NCI-H2029 treated with DMSO at 0.1 percent for 48 hours (cell line): ENCODE measurements around the gene SPEG.

Source experiments
- DNase-seq: peaks from one replicate; lab custom pipeline; 2025; lab: John Stamatoyannopoulos, UW

Gene SPEG

DNA sequence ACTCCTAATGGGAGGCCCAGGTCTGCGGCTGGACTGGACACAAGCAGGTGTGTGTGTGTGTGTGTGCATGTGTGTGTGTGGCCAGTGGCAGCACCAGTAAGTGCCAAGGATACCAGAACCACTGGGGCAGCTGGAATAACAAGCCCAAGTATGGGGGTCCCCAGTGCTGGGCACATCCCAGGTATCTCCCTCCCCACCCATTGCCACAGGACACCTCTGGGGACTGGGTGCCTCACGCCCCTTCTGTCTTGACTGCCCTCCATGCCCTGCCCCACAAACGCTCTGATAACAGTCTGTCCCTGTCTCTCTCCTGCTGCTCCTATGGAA lies 9.0 kb downstream of the SPEG start:
- DNase-seq, result no peak

DNA sequence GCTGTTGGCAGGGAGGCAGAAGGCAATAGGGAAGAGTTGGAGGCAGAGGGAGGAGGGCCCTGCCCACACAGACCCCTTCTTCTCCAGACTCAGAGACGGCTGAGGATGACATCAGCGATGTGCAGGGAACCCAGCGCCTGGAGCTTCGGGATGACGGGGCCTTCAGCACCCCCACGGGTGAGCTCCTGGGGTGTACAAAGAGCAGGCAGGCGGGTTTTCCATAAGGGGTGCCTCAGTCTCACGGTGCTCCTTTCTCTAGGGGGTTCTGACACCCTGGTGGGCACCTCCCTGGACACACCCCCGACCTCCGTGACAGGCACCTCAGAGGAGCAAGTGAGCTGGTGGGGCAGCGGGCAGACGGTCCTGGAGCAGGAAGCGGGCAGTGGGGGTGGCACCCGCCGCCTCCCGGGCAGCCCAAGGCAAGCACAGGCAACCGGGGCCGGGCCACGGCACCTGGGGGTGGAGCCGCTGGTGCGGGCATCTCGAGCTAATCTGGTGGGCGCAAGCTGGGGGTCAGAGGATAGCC lies 10.0 kb downstream of the SPEG start:
- DNase-seq, result no peak

DNA sequence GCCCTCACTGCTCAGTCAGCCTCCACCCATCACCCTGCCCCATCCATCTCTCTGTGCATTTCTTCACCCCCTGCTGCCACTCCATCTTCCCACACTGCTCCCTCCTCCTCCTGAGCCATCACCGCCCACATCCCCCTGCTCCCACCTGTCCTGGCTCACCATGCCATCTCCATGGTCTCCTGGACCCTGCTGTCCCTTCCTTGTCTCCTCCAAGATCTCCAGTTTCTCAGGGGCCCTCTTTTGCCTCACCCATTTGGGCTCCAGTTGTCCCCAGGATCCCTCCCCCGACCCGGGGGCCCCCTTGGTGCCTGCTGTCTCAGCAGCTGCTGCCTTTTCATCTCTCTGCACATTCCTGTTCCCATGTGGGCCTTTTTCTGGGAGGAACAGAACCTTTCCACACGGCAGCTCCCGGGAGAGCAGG lies 10.6 kb downstream of the SPEG start:
- DNase-seq, result no peak

DNA sequence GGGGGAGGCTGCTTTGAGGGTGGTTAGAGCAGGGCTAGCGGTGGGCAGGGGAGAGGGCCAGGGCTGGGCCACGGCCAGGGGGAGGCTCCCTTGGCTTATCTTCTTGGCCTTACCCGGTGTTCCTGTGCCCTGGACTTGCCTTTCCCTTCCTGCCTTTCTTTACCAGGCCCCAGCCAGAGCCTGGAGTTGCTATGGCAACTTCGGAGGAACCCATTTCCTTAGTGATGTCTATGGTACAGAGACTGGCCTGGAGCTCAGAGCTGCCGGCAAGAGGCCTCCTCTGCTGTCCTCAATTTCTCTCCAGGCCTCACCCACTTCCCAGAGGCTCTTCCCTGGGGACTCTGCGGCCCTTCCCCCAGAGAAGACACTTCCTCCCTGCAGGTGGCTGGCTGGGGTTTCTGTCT lies 11.5 kb downstream of the SPEG start:
- DNase-seq, result no peak

DNA sequence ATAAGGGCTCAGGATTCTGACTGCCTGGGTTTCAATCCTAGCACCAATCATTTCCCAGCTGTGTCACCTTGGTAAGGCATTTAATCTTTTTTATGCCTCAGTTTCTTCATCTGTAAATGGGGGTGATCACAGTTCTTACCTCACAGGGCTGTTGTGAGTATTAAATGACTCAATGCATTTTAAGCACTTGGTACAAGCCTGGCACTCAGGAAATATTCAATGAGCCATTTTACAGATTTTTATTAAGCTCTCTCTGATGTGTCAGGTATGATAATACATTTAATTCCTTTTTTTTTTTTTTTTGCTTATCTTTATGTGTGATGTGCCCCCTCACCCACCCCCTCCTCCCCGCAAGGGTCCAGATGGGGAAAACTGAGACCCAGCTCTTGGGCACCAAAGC lies 12.0 kb downstream of the SPEG start:
- DNase-seq, result no peak

DNA sequence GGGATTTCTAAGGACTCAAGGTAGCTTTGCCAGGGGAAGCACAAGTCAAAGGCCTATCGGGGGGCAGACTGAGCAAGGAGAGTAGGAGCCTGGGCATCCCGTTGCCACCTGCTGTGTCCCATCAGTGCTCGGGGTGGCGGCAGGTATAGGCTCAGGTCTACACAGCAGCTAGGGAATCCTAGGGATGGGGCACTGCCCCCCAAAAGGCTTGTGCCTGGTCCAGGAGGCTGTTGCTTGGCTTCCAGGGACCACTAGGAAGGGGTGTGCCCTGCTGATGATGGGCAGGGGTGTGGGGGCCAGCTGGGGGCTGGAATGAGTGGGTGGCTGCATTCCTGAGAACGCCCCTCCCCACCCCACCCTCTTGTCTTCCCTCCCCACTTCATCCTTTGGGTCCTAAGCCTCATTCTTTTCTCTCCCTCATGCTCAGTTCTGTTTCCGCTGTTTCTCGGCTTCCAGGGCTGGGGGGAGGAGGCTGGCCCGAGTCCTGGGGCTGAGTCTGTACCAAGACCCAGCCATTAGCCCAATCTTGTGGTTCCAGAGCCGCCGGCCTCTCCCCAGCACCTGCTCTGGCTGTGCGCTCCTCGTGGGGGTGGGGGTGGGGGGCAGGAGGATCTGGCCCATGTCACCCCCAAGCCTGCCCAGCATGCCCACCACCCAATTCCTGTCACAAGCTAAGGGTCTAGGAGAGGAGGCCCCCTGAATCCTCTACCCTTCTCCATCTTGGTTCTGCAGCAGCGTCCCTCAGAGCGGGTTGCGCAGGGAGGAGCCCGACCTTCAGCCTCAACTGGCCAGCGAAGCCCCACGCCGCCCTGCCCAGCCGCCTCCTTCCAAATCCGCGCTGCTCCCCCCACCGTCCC lies 12.8 kb downstream of the SPEG start:
- DNase-seq, result no peak

DNA sequence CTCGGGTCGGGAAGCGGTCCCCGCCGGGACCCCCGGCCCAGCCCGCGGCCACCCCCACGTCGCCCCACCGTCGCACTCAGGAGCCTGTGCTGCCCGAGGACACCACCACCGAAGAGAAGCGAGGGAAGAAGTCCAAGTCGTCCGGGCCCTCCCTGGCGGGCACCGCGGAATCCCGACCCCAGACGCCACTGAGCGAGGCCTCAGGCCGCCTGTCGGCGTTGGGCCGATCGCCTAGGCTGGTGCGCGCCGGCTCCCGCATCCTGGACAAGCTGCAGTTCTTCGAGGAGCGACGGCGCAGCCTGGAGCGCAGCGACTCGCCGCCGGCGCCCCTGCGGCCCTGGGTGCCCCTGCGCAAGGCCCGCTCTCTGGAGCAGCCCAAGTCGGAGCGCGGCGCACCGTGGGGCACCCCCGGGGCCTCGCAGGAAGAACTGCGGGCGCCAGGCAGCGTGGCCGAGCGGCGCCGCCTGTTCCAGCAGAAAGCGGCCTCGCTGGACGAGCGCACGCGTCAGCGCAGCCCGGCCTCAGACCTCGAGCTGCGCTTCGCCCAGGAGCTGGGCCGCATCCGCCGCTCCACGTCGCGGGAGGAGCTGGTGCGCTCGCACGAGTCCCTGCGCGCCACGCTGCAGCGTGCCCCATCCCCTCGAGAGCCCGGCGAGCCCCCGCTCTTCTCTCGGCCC lies 13.6 kb downstream of the SPEG start:
- DNase-seq, result no peak

DNA sequence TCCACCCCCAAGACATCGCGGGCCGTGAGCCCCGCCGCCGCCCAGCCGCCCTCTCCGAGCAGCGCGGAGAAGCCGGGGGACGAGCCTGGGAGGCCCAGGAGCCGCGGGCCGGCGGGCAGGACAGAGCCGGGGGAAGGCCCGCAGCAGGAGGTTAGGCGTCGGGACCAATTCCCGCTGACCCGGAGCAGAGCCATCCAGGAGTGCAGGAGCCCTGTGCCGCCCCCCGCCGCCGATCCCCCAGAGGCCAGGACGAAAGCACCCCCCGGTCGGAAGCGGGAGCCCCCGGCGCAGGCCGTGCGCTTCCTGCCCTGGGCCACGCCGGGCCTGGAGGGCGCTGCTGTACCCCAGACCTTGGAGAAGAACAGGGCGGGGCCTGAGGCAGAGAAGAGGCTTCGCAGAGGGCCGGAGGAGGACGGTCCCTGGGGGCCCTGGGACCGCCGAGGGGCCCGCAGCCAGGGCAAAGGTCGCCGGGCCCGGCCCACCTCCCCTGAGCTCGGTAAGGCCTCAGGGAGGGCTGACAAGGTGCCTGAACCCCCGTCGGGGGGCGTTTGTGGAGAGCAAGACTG lies 14.2 kb downstream of the SPEG start:
- DNase-seq, result no peak

DNA sequence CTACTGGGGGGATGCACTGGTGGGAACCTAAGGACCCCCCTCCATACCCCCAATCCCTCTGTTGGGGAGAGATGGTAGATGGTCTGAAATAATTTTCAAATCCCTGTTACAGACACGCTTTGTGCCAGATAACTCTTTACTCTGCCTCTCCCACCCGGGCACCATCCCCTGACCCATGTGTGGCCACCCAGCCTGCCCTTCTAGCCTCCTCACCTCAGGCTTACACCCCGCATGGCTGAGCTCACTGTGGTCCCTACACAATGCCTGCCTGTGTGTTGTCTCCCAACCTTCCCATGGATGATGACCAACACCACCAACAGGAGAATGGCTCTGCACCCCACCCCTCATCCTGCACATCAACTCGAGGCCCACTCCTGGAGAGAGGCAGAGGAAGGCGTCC lies 15.0 kb downstream of the SPEG start:
- DNase-seq, result no peak

DNA sequence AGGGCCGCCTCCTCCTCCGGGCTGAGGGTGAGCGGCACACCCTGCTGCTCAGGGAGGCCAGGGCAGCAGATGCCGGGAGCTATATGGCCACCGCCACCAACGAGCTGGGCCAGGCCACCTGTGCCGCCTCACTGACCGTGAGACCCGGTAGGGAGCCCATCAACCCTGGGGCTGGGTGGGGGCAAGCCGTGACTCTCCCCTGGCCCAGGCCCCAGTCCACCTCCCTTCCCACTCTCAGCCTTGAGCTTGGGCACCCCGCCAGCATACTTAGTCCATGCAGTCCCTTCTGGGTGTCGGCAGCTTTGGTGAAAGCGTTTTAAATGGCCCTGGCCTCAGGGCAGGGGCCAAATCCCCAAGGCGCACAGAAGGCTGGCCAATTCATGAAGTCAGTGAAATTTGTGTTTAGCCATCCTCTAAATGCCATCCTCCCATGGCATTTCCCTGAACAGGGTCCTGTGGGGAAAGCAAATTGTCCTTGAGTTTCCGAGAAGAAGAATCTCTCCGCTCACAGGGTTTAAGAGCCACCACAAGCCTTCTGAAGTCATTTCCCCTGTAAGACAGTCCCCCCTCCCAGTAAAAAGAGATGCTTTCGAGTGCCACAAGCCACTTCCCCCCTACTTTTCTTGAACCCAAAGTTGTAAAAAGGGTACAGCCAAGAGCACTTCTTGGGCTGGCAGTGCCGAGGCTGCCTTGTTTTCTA lies 17.2 kb downstream of the SPEG start:
- no peak for DNase-seq

DNA sequence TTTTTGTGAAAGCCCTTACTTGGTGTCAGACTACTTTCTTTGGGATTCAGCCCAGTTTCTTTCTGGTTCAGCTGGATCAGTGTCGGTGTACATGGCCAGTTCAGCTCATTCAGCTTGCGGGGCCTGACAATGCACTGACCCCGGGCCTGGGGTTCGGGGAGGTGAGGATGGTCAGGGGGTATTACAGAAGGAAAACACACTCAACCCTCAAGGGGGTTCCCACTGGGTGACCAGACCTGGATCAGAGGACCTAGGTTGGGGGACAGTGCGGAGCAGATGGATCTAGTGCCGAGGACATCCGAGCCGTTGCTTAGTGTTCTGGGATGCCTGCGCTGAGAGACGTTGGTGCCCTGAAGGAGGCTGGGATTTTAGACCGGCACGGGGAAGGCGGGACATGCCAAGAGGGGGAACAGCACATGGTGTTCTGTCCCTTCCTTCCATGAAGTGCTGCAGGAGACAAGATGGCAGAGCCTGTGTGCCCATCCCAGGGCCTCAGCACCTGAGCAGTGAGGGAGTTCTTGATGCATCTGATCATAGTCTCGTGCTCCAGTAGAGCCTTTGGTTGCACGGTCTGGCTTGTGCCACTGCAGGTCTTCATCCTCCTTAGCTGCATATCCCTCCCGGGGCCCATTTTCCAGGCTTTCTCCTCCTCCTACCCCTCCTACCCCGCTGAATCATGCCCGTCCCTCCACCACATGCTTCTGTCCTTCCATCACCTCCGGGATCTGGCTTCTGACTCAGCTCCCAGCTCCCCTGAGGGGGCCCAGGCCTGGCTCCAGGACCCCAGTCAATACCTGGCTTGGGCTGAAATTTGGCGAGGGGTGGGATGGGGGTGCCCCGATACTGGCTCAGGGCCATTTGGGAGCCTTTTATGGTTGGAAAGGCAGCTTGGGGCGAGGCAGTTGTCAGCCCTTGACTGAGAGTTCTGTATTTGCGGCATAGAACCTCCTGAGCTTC lies 18.0 kb downstream of the SPEG start:
- no peak for DNase-seq

DNA sequence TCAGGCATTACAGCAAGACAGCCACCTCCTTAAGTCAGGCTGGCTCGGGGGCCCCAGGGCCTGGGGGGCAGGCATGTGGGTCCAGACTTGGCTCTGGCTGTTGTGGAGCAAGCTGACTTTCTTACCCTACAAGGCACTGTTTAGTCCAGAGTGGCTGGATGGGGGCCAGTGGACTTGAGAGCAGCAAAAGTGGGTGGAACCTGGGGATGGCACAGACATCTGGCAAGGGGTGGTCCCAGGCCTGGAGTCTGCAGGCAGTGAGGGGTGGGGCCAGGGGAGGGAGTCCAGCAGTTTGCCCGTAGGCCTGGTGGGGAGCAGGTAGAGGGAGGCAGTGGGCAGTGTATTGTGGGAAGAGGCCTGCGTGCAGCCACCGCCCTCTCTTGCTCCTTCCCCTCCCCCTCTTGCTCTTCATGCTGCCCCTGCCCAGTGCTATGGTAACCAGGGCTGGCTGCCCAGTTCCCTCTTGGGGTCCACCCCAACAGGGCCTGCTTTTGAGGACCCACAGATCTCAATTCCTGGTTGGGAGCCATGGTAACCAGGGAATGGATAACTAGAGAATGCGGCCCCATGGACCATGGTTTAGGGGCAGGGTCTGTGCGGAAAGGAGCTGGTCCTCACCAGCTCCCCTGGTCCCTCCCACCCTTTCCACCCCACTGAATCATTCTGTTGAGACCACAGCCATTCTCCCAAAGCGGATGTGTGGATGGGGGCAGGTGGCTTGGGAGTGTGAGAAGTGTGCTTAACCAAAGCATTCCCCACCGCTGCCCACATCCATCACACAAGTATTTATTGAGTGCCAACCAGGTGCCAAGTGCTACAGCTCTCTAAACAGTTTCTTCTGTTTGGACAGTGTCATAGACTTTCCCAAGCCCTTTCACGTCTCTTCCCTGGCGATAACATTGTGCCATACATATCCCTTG lies 19.3 kb downstream of the SPEG start:
- peak; percentile 38 for DNase-seq

DNA sequence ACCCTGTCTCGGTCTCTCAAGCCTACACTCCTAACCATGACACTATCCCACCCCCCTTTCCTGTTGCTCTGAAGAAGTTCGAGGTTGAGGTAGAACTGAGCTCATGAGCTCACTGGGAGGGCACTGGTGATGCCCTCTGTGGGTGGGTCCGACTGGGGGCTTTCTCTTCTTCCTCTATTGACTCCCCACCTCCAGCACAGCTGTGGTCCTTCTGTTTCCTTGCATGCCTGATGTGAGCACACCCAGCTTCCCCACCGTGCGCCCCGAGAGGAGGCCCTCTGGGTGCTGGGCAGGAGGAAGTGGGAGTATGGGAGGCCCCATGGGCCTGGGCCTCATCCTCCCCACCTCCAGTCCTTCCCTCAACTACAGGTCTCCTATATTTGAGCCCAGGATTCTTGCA lies 20.9 kb downstream of the SPEG start:
- DNase-seq, result no peak

DNA sequence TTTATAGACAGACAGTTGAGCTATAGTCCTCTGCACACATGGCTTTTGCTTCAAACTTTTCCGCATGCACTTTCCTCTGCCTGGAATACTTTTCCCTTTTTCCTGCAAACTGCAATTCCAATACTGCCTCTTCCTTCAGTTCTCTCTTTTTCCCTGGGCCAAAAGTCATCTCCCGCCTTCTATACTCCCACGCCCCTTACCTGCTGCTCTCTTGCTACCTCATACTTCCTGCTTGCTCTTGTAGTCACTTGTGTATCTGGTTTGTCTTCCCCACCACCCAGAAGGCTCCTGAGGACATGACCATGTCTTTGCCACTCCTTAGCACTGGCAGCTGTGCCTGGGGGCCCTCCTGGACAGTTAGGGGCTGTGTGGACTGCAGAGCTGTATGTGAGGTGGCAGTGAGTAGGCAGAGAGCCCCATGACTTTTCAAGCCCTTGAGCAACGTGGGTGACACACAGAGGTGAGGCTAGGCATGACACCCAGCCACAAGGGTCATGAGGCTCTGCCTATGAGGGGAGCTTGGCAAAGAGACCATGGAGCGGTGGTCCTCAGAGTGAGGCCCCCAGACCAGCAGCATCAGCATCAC lies 23.2 kb downstream of the SPEG start:
- DNase-seq, result no peak

DNA sequence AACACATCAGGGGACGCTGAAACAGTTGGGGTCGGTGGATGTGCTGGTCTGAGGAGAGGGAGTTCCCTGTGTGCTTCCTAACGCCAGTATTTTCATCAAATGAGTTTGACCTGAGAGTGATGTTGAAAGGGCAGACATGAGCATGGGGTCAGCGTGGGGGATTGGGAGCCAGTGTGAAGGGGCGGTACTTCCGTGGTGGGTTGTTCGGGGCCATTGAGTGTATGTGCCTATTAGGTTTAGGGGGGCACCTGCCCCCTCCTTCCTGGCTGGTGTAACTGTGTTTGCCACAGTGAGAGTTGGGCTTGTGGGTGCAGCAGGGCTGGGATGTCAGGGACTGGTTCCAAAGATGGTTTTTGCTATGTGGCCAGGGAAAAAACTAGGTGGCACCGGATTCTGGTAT lies 24.4 kb downstream of the SPEG start:
- no peak for DNase-seq

DNA sequence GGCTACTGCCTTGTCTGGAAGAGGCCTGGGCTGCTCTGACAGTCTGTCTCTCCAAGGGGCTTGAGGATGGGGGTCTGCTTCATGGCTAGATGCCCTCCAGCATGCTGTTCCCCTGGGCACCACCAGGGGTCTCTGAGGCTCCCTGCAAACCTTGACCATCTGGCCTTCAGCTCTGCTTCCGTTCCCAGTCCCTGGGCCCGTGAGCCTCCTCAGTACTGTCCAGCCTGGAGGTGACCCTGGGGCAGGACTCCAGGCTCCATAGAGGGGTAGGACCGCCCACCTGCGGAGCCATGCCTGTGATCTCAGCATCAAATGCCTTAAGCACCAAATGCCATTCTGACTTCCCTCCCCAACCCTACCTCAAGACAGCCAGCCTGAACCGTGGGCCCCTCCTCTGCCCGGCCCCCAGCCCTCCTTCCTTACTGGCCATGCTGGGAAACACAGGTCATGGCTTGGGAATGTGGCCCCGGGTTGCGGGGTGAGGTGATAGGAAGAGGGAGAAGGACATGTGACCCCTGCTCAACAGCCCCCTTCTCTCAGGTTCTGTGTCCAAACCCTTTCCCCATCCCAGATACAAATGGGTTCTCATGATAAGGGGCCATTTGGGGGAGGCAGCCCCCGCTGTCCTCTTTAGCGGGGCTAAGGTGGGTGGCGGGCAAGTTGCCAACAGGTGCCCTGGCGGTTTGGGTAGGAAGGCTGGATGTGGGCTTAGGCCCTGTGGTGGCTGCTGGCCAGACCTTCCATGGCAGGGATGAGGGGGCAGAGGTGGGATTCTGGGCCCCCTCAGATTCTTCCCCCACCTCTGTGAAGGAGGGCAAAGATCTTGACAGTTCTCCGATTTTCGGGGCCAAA lies 25.0 kb downstream of the SPEG start:
- no peak for DNase-seq

DNA sequence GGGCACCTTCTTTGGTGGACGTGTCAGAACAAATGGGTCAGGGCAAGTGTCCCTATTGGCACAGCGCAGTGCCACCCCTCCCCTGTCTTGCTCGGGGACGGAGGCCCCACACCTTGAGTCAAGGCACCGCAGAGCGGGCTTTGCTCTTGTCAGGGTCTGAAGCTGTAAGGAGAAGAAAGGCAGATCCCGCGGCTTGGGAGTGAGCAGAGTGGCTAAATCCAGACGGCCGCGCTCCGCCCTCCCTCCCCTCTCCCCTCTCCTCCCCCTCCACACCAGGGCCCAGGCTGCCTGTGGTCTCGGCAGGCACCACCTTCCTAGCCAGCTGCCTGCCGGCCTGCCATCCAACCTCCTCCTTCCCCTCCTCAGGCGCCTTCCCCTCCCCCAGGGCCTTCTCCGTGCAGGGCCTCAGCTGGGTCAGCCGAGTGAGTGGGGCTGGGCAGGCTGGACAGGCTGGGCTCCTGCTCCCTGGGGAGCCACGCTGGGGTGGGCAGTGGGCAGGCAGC lies 25.8 kb downstream of the SPEG start:
- DNase-seq, result no peak

DNA sequence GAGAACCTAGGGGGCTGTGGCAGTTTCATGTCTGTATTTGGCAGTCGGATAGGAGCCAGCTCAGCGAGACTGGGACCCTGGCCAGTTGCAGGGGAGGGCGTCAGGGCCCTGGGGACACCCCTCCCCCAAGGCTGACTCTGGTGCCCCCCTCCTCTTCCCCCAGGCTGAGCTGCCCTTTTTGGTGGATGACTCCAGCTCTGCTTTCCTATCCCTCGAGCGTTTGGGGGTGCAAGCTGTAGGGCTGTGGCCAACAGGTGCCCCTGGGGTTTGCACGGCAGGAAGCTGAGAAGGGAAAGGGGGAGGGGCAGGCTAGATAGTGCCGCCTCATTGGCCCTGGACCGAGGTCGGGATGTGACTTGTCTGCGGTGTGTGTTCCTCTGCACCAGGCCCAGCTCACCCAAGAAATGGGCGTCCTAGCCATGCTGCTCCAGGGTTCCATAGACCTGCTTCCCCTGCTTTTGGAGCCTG lies 26.4 kb downstream of the SPEG start:
- no peak for DNase-seq

DNA sequence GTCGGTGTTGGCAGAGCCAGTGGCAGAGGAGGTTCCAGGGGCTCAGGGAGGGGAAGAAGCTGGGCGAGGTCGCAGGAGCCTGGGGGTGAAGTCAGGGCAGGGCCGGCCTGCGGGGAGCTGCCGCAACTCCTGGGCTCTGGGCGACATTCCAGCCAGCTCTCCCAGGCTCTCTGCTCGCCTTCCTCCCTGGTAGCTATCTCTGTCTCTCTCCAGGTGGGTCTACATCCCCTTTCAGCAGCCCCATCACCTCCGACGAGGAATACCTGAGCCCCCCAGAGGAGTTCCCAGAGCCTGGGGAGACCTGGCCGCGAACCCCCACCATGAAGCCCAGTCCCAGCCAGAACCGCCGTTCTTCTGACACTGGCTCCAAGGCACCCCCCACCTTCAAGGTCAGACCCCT lies 27.0 kb downstream of the SPEG start:
- DNase-seq, result no peak
